ENCODE measurements around the gene ATXN7L1. TPM values are rescaled to one million over a fixed set of nuclear protein-coding genes. Genes with fewer than 3 reads are reported as not detected.
A peak's percentile ranks its signal among the peaks of the same experiment; 100 is the strongest.

ATXN7L1 gene
- total and polyA plus RNA-seq, 2 of the 8 experiments (the other 6 are each of a cell fraction or from before 2014, with no cell fraction given) = 14.3 to 34.0 TPM

- H2BK15ac ChIP-seq (ENCODE audit: low read length) = no peak overlapping the region; the same call in 1 of the 2 replicates
- POLR2A ChIA-PET (ENCODE audit: partially characterized antibody) = interaction anchor here (0.6 to 1.8 kb wide), 2 partner anchors 13 to 33 kb away, joined by 3 to 6 read pairs; no protein-coding TSS in a partner anchor
- CTCF ChIA-PET (ENCODE audit: partially characterized antibody) = interaction anchor here (0.6 to 1.6 kb wide), 5 partner anchors 14 to 183 kb away, joined by 3 read pairs; no protein-coding TSS in a partner anchor
- no peak overlapping the region for H2BK5ac ChIP-seq (ENCODE audit: low read depth, low read length)
- H3K14ac ChIP-seq (ENCODE audit: insufficient read length) = no peak overlapping the region
- H3K23me2 ChIP-seq (ENCODE audit: low read depth, low read length) = no peaks in the 10 kb centered on the region
- no peaks in the 10 kb centered on the region for H3K79me2 ChIP-seq (ENCODE audit: control insufficient read depth in 1 of 2, insufficient read depth in 2 of 2, low read length in 2 of 2)
- no peak overlapping the region for H4K8ac ChIP-seq (ENCODE audit: extremely low read depth, insufficient read depth, low read length)
- H4K20me1 ChIP-seq (replicated peaks in 1 of 2; ENCODE audit: control insufficient read depth in 1 of 2, insufficient read depth in 2 of 2, low read length in 2 of 2) = no peaks in the 10 kb centered on the region
- no peak overlapping the region for H3K56ac ChIP-seq (replicated peaks; ENCODE audit: insufficient read length, low read depth, low read length)
- H4K91ac ChIP-seq (replicated peaks; ENCODE audit: insufficient read length, low read length) = no peak overlapping the region
- H4K5ac ChIP-seq (ENCODE audit: insufficient read length, low read depth, low read length) = no peak overlapping the region
- H2AK5ac ChIP-seq (ENCODE audit: low read depth, low read length) = no peak overlapping the region
- H3K36me3 ChIP-seq (ENCODE audit: control insufficient read depth in 2 of 4, insufficient read depth in 4 of 4, low read length in 3 of 4) = no peaks in the 10 kb centered on the region
- H3K4me2 ChIP-seq (ENCODE audit: insufficient read depth in 1 of 2, low read depth in 2 of 2, low read length in 2 of 2) = no peak overlapping the region
- no peak overlapping the region; a peak in 1 of 7 replicates for H3K9ac ChIP-seq (replicated peaks in 1 of 4; ENCODE audit: extremely low read depth in 1 of 4, low read depth in 3 of 4, low read length in 3 of 4)
- FAIRE-seq (no peak), DNase-seq (ENCODE audit: low read depth in 1 of 2, low spot score in 2 of 2) (no peak)
- no peaks in the 10 kb centered on the region for H3K27me3 ChIP-seq (replicated peaks in 1 of 4; ENCODE audit: control insufficient read depth in 3 of 4, extremely low read depth in 1 of 4, insufficient read depth in 3 of 4, low read length in 3 of 4)
- WGBS, 2 experiments (ENCODE audit: extremely low coverage in 1 of 2, insufficient coverage in 1 of 2, insufficient read length in 1 of 2, insufficient replicate concordance in 2 of 2, low coverage in 1 of 2, low lambda C conversion rate in 2 of 2, missing lambda C conversion rate in 1 of 2) = 79% methylated on average over 5 of the region's 5 CpGs; no CpG with 5 or more reads in 1 of the 2 experiments
- peaks cover 10 to 22% (median 16%) of the 10 kb centered on the region in 4 experiments for H3K4me1 ChIP-seq (replicated peaks in 1 of 4; ENCODE audit: control insufficient read depth in 3 of 4, insufficient read depth in 4 of 4, low read length in 3 of 4)
- H3K4me3 ChIP-seq (ENCODE audit: extremely low read depth in 1 of 4, insufficient read depth in 2 of 4, low read depth in 3 of 4, low read length in 4 of 4) = no peak overlapping the region
- H2BK20ac ChIP-seq (ENCODE audit: low read length) = 0 out of 2 replicates have a peak overlapping the region, but pooled peaks have one; percentile 63
- no peak overlapping the region for H3K23ac ChIP-seq (ENCODE audit: insufficient read length)
- no peak overlapping the region for H2BK12ac ChIP-seq (ENCODE audit: low read depth, low read length)
- H2BK120ac ChIP-seq (replicated peaks; ENCODE audit: low read depth, low read length) = no peak overlapping the region
- H2AFZ ChIP-seq (ENCODE audit: low read length) = no peak overlapping the region
- H3K79me1 ChIP-seq (ENCODE audit: low read depth, low read length) = no peaks in the 10 kb centered on the region
- 0 out of 2 replicates have a peak overlapping the region, but pooled peaks have one; percentile 15 for H3K18ac ChIP-seq (ENCODE audit: extremely low read depth, low read length)
- no peaks in the 10 kb centered on the region for H3K9me3 ChIP-seq (ENCODE audit: insufficient read depth in 2 of 2, low read depth in 1 of 2, low read length in 1 of 2)
- no peak overlapping the region for H3K27ac ChIP-seq (ENCODE audit: low read depth, low read length)
- no peak overlapping the region for H3K4ac ChIP-seq (replicated peaks; ENCODE audit: insufficient read length, low read depth, low read length)
- TF ChIP-seq, protein P1, sequence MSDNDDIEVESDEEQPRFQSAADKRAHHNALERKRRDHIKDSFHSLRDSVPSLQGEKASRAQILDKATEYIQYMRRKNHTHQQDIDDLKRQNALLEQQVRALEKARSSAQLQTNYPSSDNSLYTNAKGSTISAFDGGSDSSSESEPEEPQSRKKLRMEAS (IDR thresholded peaks at IDR 0.05) = no peak
- TF ChIP-seq FOSL1 (IDR thresholded peaks at IDR 0.05; ENCODE audit: insufficient read depth, low read depth, low read length) = no peak
- no peak for TF ChIP-seq EP300 (IDR thresholded peaks at IDR 0.05; ENCODE audit: borderline replicate concordance in 1 of 2, low read depth in 2 of 2, low read length in 2 of 2)
- no peak for TF ChIP-seq HDAC2 (IDR thresholded peaks at IDR 0.05; ENCODE audit: borderline replicate concordance in 1 of 2, low read depth in 2 of 2, low read length in 2 of 2)
- no peak for TF ChIP-seq BCL11A (IDR thresholded peaks at IDR 0.05; ENCODE audit: low read depth in 2 of 2, low read length in 2 of 2)
- TF ChIP-seq GABPA (IDR thresholded peaks at IDR 0.05; ENCODE audit: borderline replicate concordance, insufficient read depth, low read length) = no peak
- TF ChIP-seq CBX5 (IDR thresholded peaks at IDR 0.05; ENCODE audit: low read depth, low read length) = no peak
- no peak for TF ChIP-seq POU5F1 (IDR thresholded peaks at IDR 0.05; ENCODE audit: low read depth, low read length)
- no peak for TF ChIP-seq NRF1 (IDR thresholded peaks at IDR 0.05; ENCODE audit: low read depth, low read length)
- TF ChIP-seq TAF1 (IDR thresholded peaks at IDR 0.05; ENCODE audit: low read depth, low read length) = no peak
- no peak for TF ChIP-seq SAP30 (IDR thresholded peaks at IDR 0.05; ENCODE audit: insufficient read depth, insufficient replicate concordance, low read length)
- no peak for TF ChIP-seq POLR2AphosphoS5 (IDR thresholded peaks at IDR 0.05; ENCODE audit: low read depth, low read length)
These were observed 152.8 kb downstream of the ATXN7L1 start for GRCh38 chr7:105723572-105723971.

All from H1 (cell line).